Fibroblast of lung (primary cell): ENCODE data around the gene ST6GALNAC1. TPM values are rescaled to one million over a fixed set of nuclear protein-coding genes. Genes with fewer than 3 reads are reported as not detected.

Source experiments
- DNase-seq, 2 donors: peaks; one replicate each; pipeline versions ENCODE4 v3.0.0 to v3.0.0-alpha.2; 2010; ENCODE audit warnings: low read depth in 2 of 2
- H2AFZ ChIP-seq: 2 replicates; pipeline ENCODE4 v1.5.1; 2012; ENCODE audit warnings: low read length, control low read depth, inconsistent platforms
- H3K27ac ChIP-seq: 2 replicates; pipeline ENCODE4 v1.5.1; 2011; ENCODE audit warnings: low read length, control low read depth; ENCODE audit not compliant: insufficient read depth
- H3K27me3 ChIP-seq: 2 replicates; pipeline ENCODE4 v1.5.1; 2011; ENCODE audit warnings: mild to moderate bottlenecking, low read length; ENCODE audit not compliant: control insufficient read depth, insufficient read depth
- H3K36me3 ChIP-seq: 2 replicates; pipeline ENCODE4 v1.5.1; 2011; ENCODE audit warnings: low read length; ENCODE audit not compliant: control insufficient read depth, insufficient read depth
- H3K4me1 ChIP-seq: 2 replicates; pipeline ENCODE4 v1.5.1; 2011; ENCODE audit warnings: low read length; ENCODE audit not compliant: control insufficient read depth, insufficient read depth; ENCODE audit errors: extremely low read depth
- H3K4me2 ChIP-seq: 2 replicates; pipeline ENCODE4 v1.5.1; 2011; ENCODE audit warnings: low read length, control low read depth; ENCODE audit not compliant: insufficient read depth; ENCODE audit errors: extremely low read depth
- H3K4me3 ChIP-seq, 4 experiments: fragments of 200-600 bp in 1 of 4; sonication (generic) in 1 of 4; replicated peaks in 1 of 4; 2 replicates each; pipeline ENCODE4 v1.5.1; 2011 to 2016; ENCODE audit warnings: low read length in 4 of 4, low read depth in 3 of 4, mild to moderate bottlenecking in 3 of 4, control low read depth in 2 of 4, inconsistent platforms in 1 of 4, mixed read lengths in 1 of 4; ENCODE audit not compliant: insufficient read depth in 1 of 4; ENCODE audit errors: control extremely low read depth in 1 of 4
- H3K79me2 ChIP-seq: 2 replicates; pipeline ENCODE4 v1.5.1; 2012; ENCODE audit warnings: mild to moderate bottlenecking, low read length, inconsistent platforms; ENCODE audit not compliant: control insufficient read depth, insufficient read depth
- H3K9ac ChIP-seq: 2 replicates; pipeline ENCODE4 v1.5.1; 2011; ENCODE audit warnings: mild to moderate bottlenecking, low read length, control low read depth; ENCODE audit not compliant: insufficient read depth
- H3K9me3 ChIP-seq: 2 replicates; pipeline ENCODE4 v1.5.1; 2012; ENCODE audit warnings: low read depth, low read length; ENCODE audit not compliant: control insufficient read depth, insufficient read depth
- H4K20me1 ChIP-seq: 2 replicates; pipeline ENCODE4 v1.5.1; 2011; ENCODE audit warnings: low read length; ENCODE audit not compliant: control insufficient read depth, insufficient read depth; ENCODE audit errors: extremely low read depth
- EZH2 ChIP-seq: IDR thresholded peaks from 2 replicates; pipeline ENCODE4 v1.5.1; 2012; ENCODE audit warnings: low read length, control low read depth, mild to moderate bottlenecking; ENCODE audit errors: missing control alignments
- polyA plus RNA-seq, 2 donors: library from polyadenylated mRNA; depleted of rRNA in 1 of 2; stranded (reverse) in 1 of 2; unstranded in 1 of 2; fragments of >200 nt; gene quantifications; 2 replicates each; pipeline ENCODE4 v1.2.1, GENCODE V29; 2011 to 2012; ENCODE audit warnings: missing spikeins in 1 of 2
- total RNA-seq: library from RNA; depleted of rRNA; stranded (reverse); fragments of >200 nt; gene quantifications from 2 replicates; pipeline ENCODE4 v1.2.1, GENCODE V29; 2014
- TF ChIP-seq, protein P1 (sequence below), 2 donors: IDR thresholded peaks in 1 of 2; conservative IDR thresholded peaks in 1 of 2; 1 replicate in 1 of 2; 2 replicates in 1 of 2; pipeline ENCODE4 v1.5.1; 2011 to 2012; ENCODE audit warnings: low read length in 2 of 2, control low read depth in 1 of 2, inconsistent platforms in 1 of 2, low read depth in 1 of 2, mild to moderate bottlenecking in 1 of 2

Gene ST6GALNAC1
- total and polyA plus RNA-seq, 2 donors (not counting 1 experiment from before 2014, with no cell fraction given), result not detected

DNA sequence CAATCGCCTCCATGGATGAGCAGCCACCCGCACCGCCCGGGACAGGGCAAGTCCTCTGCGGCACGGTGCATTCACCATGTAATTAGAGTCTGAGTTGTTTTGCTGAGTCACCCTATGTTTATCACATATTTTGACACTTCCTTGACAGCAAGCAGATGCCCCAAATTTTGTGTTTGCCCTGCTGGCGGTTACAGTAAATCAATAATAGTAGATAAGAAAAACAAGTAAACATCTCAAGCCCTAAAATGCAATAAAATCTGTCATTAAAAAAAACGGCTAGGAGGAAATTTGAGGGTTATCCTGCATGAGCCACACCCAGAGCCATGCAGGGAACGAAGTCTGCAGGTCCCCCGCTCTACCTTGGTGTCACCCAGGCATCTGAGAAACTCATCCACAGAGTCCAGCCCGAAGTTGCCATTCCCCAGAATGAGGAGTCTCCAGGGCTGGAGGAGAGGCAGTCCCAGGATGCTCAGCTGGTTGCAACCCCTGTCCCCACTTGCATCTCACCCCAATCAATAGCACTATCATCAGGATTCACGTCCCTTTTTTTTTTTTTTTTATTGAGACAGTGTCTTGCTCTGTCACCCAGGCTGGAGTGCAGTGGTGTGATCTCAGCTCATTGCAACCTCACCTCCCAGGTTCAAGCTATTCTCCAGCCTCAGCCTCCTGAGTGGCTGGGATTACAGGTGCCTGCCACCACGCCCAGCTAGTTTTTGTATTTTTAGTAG is 16.5 kb upstream of the ST6GALNAC1 start:
- no peaks in the 10 kb centered on the region for H3K9me3 ChIP-seq
- H3K79me2 ChIP-seq, result no peaks in the 10 kb centered on the region
- no peak overlapping the region for H3K4me3 ChIP-seq
- H3K9ac ChIP-seq, result no peak overlapping the region
- TF ChIP-seq, protein P1, sequence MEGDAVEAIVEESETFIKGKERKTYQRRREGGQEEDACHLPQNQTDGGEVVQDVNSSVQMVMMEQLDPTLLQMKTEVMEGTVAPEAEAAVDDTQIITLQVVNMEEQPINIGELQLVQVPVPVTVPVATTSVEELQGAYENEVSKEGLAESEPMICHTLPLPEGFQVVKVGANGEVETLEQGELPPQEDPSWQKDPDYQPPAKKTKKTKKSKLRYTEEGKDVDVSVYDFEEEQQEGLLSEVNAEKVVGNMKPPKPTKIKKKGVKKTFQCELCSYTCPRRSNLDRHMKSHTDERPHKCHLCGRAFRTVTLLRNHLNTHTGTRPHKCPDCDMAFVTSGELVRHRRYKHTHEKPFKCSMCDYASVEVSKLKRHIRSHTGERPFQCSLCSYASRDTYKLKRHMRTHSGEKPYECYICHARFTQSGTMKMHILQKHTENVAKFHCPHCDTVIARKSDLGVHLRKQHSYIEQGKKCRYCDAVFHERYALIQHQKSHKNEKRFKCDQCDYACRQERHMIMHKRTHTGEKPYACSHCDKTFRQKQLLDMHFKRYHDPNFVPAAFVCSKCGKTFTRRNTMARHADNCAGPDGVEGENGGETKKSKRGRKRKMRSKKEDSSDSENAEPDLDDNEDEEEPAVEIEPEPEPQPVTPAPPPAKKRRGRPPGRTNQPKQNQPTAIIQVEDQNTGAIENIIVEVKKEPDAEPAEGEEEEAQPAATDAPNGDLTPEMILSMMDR (conservative IDR thresholded peaks at IDR 0.05 in 1 of 2, IDR thresholded peaks at IDR 0.05 in 1 of 2; ENCODE audit: low read depth in 1 of 2, low read length in 2 of 2), result no peak
- TF ChIP-seq EZH2, result no peak
- no peaks in the 10 kb centered on the region for H3K36me3 ChIP-seq
- peaks cover 24% of the 10 kb centered on the region for H3K27me3 ChIP-seq
- peak in 1 of 2 donors; percentile 16 for DNase-seq
- H4K20me1 ChIP-seq, result no peaks in the 10 kb centered on the region
- no peak overlapping the region for H3K27ac ChIP-seq
- no peak overlapping the region for H2AFZ ChIP-seq
- no peaks in the 10 kb centered on the region for H3K4me1 ChIP-seq
- H3K4me2 ChIP-seq, result no peak overlapping the region

DNA sequence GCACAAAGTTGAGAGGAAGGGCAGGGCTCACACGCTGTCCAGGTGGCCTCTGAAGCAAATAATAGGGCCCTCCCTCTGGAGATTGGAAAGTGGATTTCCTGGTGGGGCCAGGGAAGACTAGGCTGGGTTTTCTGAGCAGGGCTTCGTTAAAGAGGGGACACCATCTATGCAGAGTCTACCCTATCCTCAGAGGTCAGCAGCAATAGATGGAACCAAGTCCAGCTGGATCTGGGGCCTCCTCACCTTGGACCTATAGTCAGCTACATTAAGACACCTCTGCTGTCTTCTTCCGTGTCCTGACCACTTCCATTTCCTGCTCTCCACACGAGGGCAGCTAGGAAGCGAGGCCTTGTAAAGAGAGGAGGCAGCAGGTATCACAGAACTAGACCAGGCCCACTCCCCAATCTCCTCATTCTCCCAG is 14.7 kb upstream of the ST6GALNAC1 start:
- Histone ChIP-seq H3K27ac (no peak overlapping the region), H3K36me3 (no peaks in the 10 kb centered on the region), H3K4me2 (no peak overlapping the region), H2AFZ (no peak overlapping the region), H4K20me1 (no peaks in the 10 kb centered on the region), H3K27me3 (peaks cover 18% of the 10 kb centered on the region), H3K9ac (no peak overlapping the region), H3K4me3 (no peak overlapping the region), H3K9me3 (no peaks in the 10 kb centered on the region), H3K79me2 (no peaks in the 10 kb centered on the region), H3K4me1 (no peaks in the 10 kb centered on the region)
- DNase-seq, result no peak
- TF ChIP-seq, protein P1 (conservative IDR thresholded peaks at IDR 0.05 in 1 of 2, IDR thresholded peaks at IDR 0.05 in 1 of 2; ENCODE audit: low read depth in 1 of 2, low read length in 2 of 2), result no peak
- TF ChIP-seq EZH2, result no peak

DNA sequence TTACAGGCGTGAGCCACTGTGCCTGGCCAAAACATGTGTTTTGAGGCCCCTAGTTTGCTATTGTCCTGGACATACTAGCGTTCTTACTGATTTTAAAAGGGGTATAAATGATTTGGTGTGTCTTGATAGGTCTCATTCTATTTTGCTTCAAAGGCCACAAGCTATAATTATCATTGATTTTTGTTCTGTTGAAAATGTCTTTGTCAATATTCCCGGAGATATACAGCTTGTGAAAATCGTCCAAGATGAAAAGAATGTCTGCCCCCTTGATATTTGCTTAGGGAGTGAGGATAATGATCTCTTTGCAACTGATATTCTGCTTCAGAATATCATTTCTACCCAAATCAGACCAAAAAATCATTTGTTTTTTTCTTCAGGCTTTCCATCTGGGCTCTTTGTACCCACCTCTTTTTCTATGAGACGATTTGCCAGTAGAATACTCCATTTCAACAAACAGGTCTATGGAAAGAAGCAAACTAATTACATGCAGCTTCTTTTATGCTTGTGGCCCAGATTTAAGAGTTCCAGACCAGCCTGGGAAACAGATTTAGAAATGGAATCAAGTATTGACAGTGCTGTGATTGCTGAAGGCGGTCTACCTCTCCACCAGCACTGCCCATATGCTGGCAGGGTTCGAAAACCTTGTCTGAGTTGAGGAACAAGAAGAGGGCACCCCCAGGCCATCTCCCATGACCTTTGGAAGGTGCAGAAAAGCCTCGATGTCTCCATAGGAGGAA is 14.1 kb upstream of the ST6GALNAC1 start:
- no peak overlapping the region for H3K4me2 ChIP-seq
- no peak overlapping the region for H3K27ac ChIP-seq
- TF ChIP-seq, protein P1 (conservative IDR thresholded peaks at IDR 0.05 in 1 of 2, IDR thresholded peaks at IDR 0.05 in 1 of 2; ENCODE audit: low read depth in 1 of 2, low read length in 2 of 2), result no peak
- no peak for TF ChIP-seq EZH2
- DNase-seq, result no peak
- no peak overlapping the region for H3K4me3 ChIP-seq
- no peak overlapping the region for H3K9ac ChIP-seq
- no peak overlapping the region for H2AFZ ChIP-seq
- peaks cover 18% of the 10 kb centered on the region for H3K27me3 ChIP-seq
- H3K9me3 ChIP-seq, result no peaks in the 10 kb centered on the region
- H3K4me1 ChIP-seq, result no peaks in the 10 kb centered on the region
- no peaks in the 10 kb centered on the region for H3K79me2 ChIP-seq
- no peaks in the 10 kb centered on the region for H4K20me1 ChIP-seq
- no peaks in the 10 kb centered on the region for H3K36me3 ChIP-seq
